AG04450 (cell line): Measurements from ENCODE around the gene ERN1. TPM values are rescaled to one million over a fixed set of nuclear protein-coding genes. Genes with fewer than 3 reads are reported as not detected.

Source experiments
- CTCF ChIA-PET: fragments of 300-600, 350-600 bp; formaldehyde crosslinking; extraction: SDS; loops from one replicate; lab custom pipeline; 2022; ENCODE audit warnings: antibody characterized with exemption, inconsistent platforms; lab: Charles Lee
- POLR2A ChIA-PET: fragments of 350-600 bp; formaldehyde crosslinking; extraction: SDS; loops from one replicate; lab custom pipeline; 2021; ENCODE audit warnings: antibody characterized with exemption, inconsistent platforms; lab: Yijun Ruan, JAX
- DNase-seq: peaks from one replicate; pipeline ENCODE4 v3.0.0-alpha.2; 2011; ENCODE audit warnings: low read depth, low spot score
- H3K27ac ChIP-seq: one replicate; pipeline ENCODE4 v1.5.1; 2012; ENCODE audit warnings: low read depth, low read length, control low read depth
- H3K27me3 ChIP-seq: one replicate; pipeline ENCODE4 v1.6.0; 2012; ENCODE audit warnings: low read length; ENCODE audit not compliant: control insufficient read depth, insufficient read depth
- H3K4me3 ChIP-seq: 2 replicates; pipeline ENCODE4 v1.5.1; 2011; ENCODE audit warnings: mild to moderate bottlenecking, low read depth, low read length, control low read depth
- H3K9me3 ChIP-seq: 2 replicates; pipeline ENCODE4 v1.5.1; 2012; ENCODE audit warnings: low read length; ENCODE audit not compliant: control insufficient read depth, insufficient read depth
- CTCF ChIP-seq: IDR thresholded peaks from 2 replicates; pipeline ENCODE4 v1.5.1; 2011; ENCODE audit warnings: low read depth, low read length, control low read depth, inconsistent platforms
- polyA plus RNA-seq: library from polyadenylated mRNA; depleted of rRNA; stranded (reverse); fragments of >200 nt; gene quantifications from 2 replicates; pipeline ENCODE4 v1.2.3, GENCODE V29; 2011

The ERN1 gene
- polyA plus RNA-seq, 1 experiment: 4.7 TPM

GRCh38 chr17:64148699-64149098, 18.8 kb upstream of the ERN1 start:
- no peak for TF ChIP-seq CTCF
- POLR2A ChIA-PET: interaction anchor here (0.8 to 1.6 kb wide), 2 partner anchors 29 to 52 kb away, joined by 5 read pairs; no protein-coding TSS in a partner anchor
- no peak overlapping the region for H3K4me3 ChIP-seq
- CTCF ChIA-PET: interaction anchor here (1.1 to 1.8 kb wide), 4 partner anchors 15 to 133 kb away, joined by 3 to 6 read pairs (median 5); no protein-coding TSS in a partner anchor
- peaks cover 3% of the 10 kb centered on the region; the same call in 1 of the 2 replicates for H3K9me3 ChIP-seq
- H3K27me3 ChIP-seq: no peaks in the 10 kb centered on the region
- DNase-seq: no peak
- peak overlapping the region; percentile 34 for H3K27ac ChIP-seq

- no peak for DNase-seq
- Histone ChIP-seq H3K4me3 (no peak overlapping the region), H3K27ac (peak overlapping the region; percentile 34), H3K27me3 (no peaks in the 10 kb centered on the region), H3K9me3 (peaks cover 3% of the 10 kb centered on the region; the same call in 1 of the 2 replicates)
- ChIA-PET POLR2A (interaction anchor here (1.6 kb wide), 1 partner anchor 30 kb away, joined by 5 read pairs; no protein-coding TSS in a partner anchor), CTCF (interaction anchor here (1.4 to 1.8 kb wide), 2 partner anchors 14 to 134 kb away, joined by 3 to 5 read pairs; no protein-coding TSS in a partner anchor)
- TF ChIP-seq CTCF: no peak
Measured at GRCh38 chr17:64148017-64148631, 18.2 kb upstream of the ERN1 start.

GRCh38 chr17:64147110-64148016, 17.4 kb upstream of the ERN1 start:
- ChIA-PET CTCF (interaction anchor here (0.6 to 1.4 kb wide), 2 partner anchors 76 to 135 kb away, joined by 3 read pairs; no protein-coding TSS in a partner anchor), POLR2A (interaction anchor here (1.6 to 2.8 kb wide), 3 partner anchors 31 to 94 kb away, joined by 5 to 20 read pairs (median 11); no protein-coding TSS in a partner anchor)
- no peaks in the 10 kb centered on the region for H3K27me3 ChIP-seq
- no peak for DNase-seq
- no peak for TF ChIP-seq CTCF
- peak overlapping the region; percentile 90 for H3K27ac ChIP-seq
- H3K9me3 ChIP-seq: peaks cover 3% of the 10 kb centered on the region; the same call in 1 of the 2 replicates
- H3K4me3 ChIP-seq: peak overlapping the region; percentile 89

GRCh38 chr17:64146418-64147109, 16.6 kb upstream of the ERN1 start:
- DNase-seq: no peak
- H3K27me3 ChIP-seq: no peaks in the 10 kb centered on the region
- H3K4me3 ChIP-seq: peak overlapping the region; percentile 89
- H3K27ac ChIP-seq: peak overlapping the region; percentile 90
- no peak for TF ChIP-seq CTCF
- CTCF ChIA-PET: interaction anchor here (1.0 to 1.9 kb wide), 2 partner anchors 13 to 136 kb away, joined by 6 to 13 read pairs; no protein-coding TSS in a partner anchor
- H3K9me3 ChIP-seq: peaks cover 3% of the 10 kb centered on the region; the same call in 1 of the 2 replicates
- POLR2A ChIA-PET: interaction anchor here (0.7 to 2.8 kb wide), 23 partner anchors 8 to 303 kb away, joined by 3 to 20 read pairs (median 6); partner anchors contain the start of genes ERN1 and TEX2
